Ovary (tissue), 9 donors: Measurements from ENCODE around the gene ZNF337. TPM values are rescaled to one million over a fixed set of nuclear protein-coding genes. Genes with fewer than 3 reads are reported as not detected.

ENCODE experiments used
- DNase-seq, 5 donors: peaks; one replicate each; pipeline ENCODE4 v3.0.0-alpha.2; 2019 to 2020
- H3K27ac ChIP-seq, 2 donors: fragments of 200-600 bp; one replicate each; pipeline versions ENCODE4 v1.5.1 to v1.8.0; 2019 to 2022
- H3K27me3 ChIP-seq: fragments of 200-600 bp; one replicate; pipeline ENCODE4 v1.8.0; 2022
- H3K36me3 ChIP-seq: fragments of 200-600 bp; sonication (generic); one replicate; pipeline ENCODE4 v1.5.1; 2019
- H3K4me1 ChIP-seq: one replicate; pipeline ENCODE4 v1.8.1; 2013; ENCODE audit warnings: mild to moderate bottlenecking, moderate library complexity; ENCODE audit not compliant: insufficient read depth
- H3K4me3 ChIP-seq: fragments of 200-600 bp; sonication (generic); one replicate; pipeline ENCODE4 v1.5.1; 2017
- H3K9me3 ChIP-seq, 2 donors: fragments of 200-600 bp in 1 of 2; sonication (generic) in 1 of 2; one replicate each; pipeline versions ENCODE4 v1.5.1 to v1.8.1; 2013 to 2019; ENCODE audit warnings: mild to moderate bottlenecking in 1 of 2, moderate library complexity in 1 of 2
- CTCF ChIP-seq, 3 donors: fragments of 450-650 bp in 2 of 3; fragments of 200-600 bp in 1 of 3; IDR thresholded peaks; one replicate each; pipeline versions ENCODE4 v1.5.1 to v1.8.0; 2016 to 2022; ENCODE audit warnings: antibody characterized with exemption in 3 of 3, mild to moderate bottlenecking in 1 of 3
- EP300 ChIP-seq: sonication (generic); formaldehyde crosslinking; IDR thresholded peaks from one replicate; pipeline ENCODE4 v1.6.1; 2017; ENCODE audit warnings: antibody characterized with exemption
- POLR2A ChIP-seq: fragments of 450-650 bp; IDR thresholded peaks from one replicate; pipeline ENCODE4 v1.6.1; 2017; ENCODE audit warnings: antibody characterized with exemption, mild to moderate bottlenecking, moderate library complexity
- whole genome bisulfite sequencing, 3 donors: extraction: QIAGEN DNeasy Blood & Tissue Kit in 1 of 3; methylation state at CpG; one replicate each; pipeline versions ENCODE4 v1.1.5 to v1.1.7; 2013 to 2017; 5-methylcytosine and 5-hydroxymethylcytosine counted together
- intact Hi-C, 4 donors: fragments of 100-400 bp; cut with DNase I; formaldehyde crosslinking; loops; one replicate each; pipeline versions ENCODE4 v1.11.0 to v1.15.1; 2022 to 2023
- polyA plus RNA-seq, 2 donors: library from polyadenylated mRNA; stranded (reverse); fragments of 200-250 nt in 1 of 2; fragments of 350-450 nt in 1 of 2; fragmentation: Illumina TruSeq in 1 of 2; extraction: RNeasy Lipid Tissue Mini Kit (QIAGEN cat#74804) in 1 of 2; gene quantifications; one replicate each; pipeline ENCODE4 v1.2.3, GENCODE V29; 2013 to 2014
- total RNA-seq, 7 donors: library from RNA; depleted of rRNA in 2 of 7; stranded (reverse); fragments of >200 nt in 2 of 7; fragmentation: NEBNext Ultra II Directional in 3 of 7; extraction: Animal tissue kit (Norgen Biotek cat#: 25700) in 3 of 7; gene quantifications; one replicate each; pipeline versions ENCODE4 v1.1.0 to v1.2.4, GENCODE V29; 2016 to 2023
- donor health status: DM: no; HTN: no; CAD: no; lungs with moderate emphysema.
- donor health status: DM: no; HTN: no; CAD: no.
- donor health status: Bipolar disorder and iron deficiency.
- donor health status: DM: yes; HTN: yes; CAD: no.
- donor health status: DM: no; HTN: no; CAD: no.
- donor health status: DM: yes; HTN: yes; CAD: no.

The ZNF337 gene
- total and polyA plus RNA-seq, 9 donors: 16.5 to 29.5 (median 23.0) TPM

DNA sequence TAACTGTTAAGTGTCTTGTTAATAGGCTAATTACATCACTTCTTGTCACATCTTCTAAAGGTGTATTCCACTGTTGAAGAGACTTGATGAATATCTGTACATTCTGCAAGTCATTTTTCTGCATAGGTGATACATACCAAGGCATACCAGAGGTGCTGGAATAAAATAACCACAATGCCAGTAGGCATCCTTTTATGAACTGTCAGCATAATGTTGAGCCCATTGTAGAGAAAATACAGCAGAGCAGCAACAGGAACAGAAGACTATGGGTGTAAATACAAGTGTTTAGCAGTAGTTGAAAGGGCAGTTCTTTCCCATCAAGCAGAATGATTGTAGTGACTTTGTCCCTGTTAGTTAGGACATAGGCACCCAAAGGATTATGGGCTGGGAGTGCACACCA is 44.4 kb upstream of the ZNF337 start:
- no peak for DNase-seq
- Histone ChIP-seq H3K27ac (no peak overlapping the region), H3K4me1 (no peaks in the 10 kb centered on the region), H3K4me3 (no peak overlapping the region), H3K9me3 (no peaks in the 10 kb centered on the region), H3K27me3 (no peaks in the 10 kb centered on the region), H3K36me3 (no peaks in the 10 kb centered on the region)
- TF ChIP-seq CTCF (IDR thresholded peaks at IDR 0.05) (no peak), EP300 (no peak), POLR2A (no peak)
- intact Hi-C loops: no loop called here

DNA sequence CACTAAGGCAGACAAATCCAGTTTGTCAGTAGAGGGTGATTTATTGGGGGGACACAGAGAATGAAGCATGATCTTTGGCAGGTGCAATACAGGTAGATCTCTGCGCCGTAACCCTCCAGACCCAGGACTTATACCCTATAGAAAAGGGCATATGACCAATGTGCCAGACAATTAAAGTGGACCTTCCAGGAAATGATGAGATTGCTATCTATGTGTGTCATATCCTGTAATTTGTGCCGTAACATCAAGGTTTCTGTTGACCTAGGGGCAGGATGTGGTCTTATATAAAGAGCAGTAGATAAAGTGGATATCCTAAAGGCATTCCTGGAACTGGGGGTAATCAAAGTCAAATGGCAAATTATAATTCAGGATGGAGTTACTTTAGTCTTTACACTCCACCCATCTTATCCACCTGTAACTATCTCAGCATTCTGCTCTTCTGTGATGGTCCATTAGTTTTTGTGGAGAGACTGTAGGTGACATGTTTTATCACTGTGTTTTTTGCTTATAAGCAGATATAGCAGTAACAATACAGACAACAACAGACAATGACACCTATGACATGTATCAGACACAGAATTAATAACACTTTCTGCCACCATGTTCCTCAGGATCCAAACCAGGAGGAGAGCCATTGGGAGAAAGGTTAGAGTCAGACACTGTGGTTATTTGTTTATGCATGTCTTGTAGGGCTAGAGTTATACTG is 43.1 kb upstream of the ZNF337 start:
- no peak for DNase-seq
- H3K27me3 ChIP-seq: no peaks in the 10 kb centered on the region
- TF ChIP-seq EP300 (no peak), CTCF (IDR thresholded peaks at IDR 0.05) (no peak), POLR2A (no peak)
- no peak overlapping the region for H3K4me3 ChIP-seq
- no peaks in the 10 kb centered on the region for H3K4me1 ChIP-seq
- H3K36me3 ChIP-seq: no peaks in the 10 kb centered on the region
- intact Hi-C loops: no loop called here
- H3K27ac ChIP-seq: no peak overlapping the region
- no peaks in the 10 kb centered on the region for H3K9me3 ChIP-seq
- 92 to 95% (median 95%) methylated on average over 3 of the region's 3 CpGs for WGBS, 3 donors

GRCh38 chr20:25738198-25738597 is 41.5 kb upstream of the ZNF337 start:
- no peak for DNase-seq
- no peaks in the 10 kb centered on the region for H3K4me1 ChIP-seq
- 95 to 98% (median 96%) methylated on average over 2 of the region's 2 CpGs for WGBS, 3 donors
- intact Hi-C loops: no loop called here
- no peaks in the 10 kb centered on the region for H3K36me3 ChIP-seq
- H3K9me3 ChIP-seq: no peaks in the 10 kb centered on the region
- no peak overlapping the region for H3K4me3 ChIP-seq
- H3K27ac ChIP-seq: no peak overlapping the region
- H3K27me3 ChIP-seq: no peaks in the 10 kb centered on the region
- TF ChIP-seq POLR2A (no peak), CTCF (IDR thresholded peaks at IDR 0.05) (no peak), EP300 (no peak)

GRCh38 chr20:25733903-25734302 is 37.2 kb upstream of the ZNF337 start:
- no peak for DNase-seq
- TF ChIP-seq CTCF (IDR thresholded peaks at IDR 0.05): no peak
- no peak for TF ChIP-seq POLR2A
- TF ChIP-seq EP300: no peak
- no peak overlapping the region for H3K4me3 ChIP-seq
- intact Hi-C loops: loop anchor here in 1 of 4 donors (5.0 kb wide), 1 partner anchor 538 kb away; no protein-coding TSS in a partner anchor
- H3K9me3 ChIP-seq: no peaks in the 10 kb centered on the region
- no peaks in the 10 kb centered on the region for H3K27me3 ChIP-seq
- no peak overlapping the region for H3K27ac ChIP-seq
- no peaks in the 10 kb centered on the region for H3K36me3 ChIP-seq
- no peaks in the 10 kb centered on the region for H3K4me1 ChIP-seq
